Activated naive CD4-positive, alpha-beta T cell treated with anti-CD3 and anti-CD28 coated beads, Interleukin-2, amount 50 U/mL, for 16 hours (primary cell): ENCODE measurements around the gene CABP7.

Experiments
- DNase-seq: peaks from one replicate; pipeline ENCODE4 v3.0.0-alpha.2; 2020

The CABP7 gene

GRCh38 chr22:29719899-29720645, at the start of gene CABP7:
Gene CABP7 (plus strand): TSS chr22:29720003. CDS start chr22:29720425, 422 bp downstream.
- DNase-seq: no peak

- DNase-seq: no peak
These were observed 49.2 kb upstream of the CABP7 start for GRCh38 chr22:29670626-29671025.

- DNase-seq: no peak
These were observed 46.3 kb upstream of the CABP7 start for GRCh38 chr22:29673361-29674066.

- no peak for DNase-seq
These were observed 45.7 kb upstream of the CABP7 start for GRCh38 chr22:29674121-29674520.

GRCh38 chr22:29679316-29679715, 40.5 kb upstream of the CABP7 start:
- DNase-seq: no peak

- no peak for DNase-seq
These were observed 36.3 kb upstream of the CABP7 start for GRCh38 chr22:29683536-29683935.

GRCh38 chr22:29684244-29684643, 35.6 kb upstream of the CABP7 start:
- no peak for DNase-seq

GRCh38 chr22:29689206-29689879, 30.5 kb upstream of the CABP7 start:
- no peak for DNase-seq

GRCh38 chr22:29689880-29690213, 30.0 kb upstream of the CABP7 start:
- DNase-seq: peak; percentile 44

GRCh38 chr22:29690476-29690875, 29.3 kb upstream of the CABP7 start:
- no peak for DNase-seq

GRCh38 chr22:29691636-29692326, 28.0 kb upstream of the CABP7 start:
- DNase-seq: no peak

GRCh38 chr22:29692327-29692640, 27.5 kb upstream of the CABP7 start:
- DNase-seq: no peak

- DNase-seq: no peak
These were observed 26.6 kb upstream of the CABP7 start for GRCh38 chr22:29693161-29693560.

- no peak for DNase-seq
These were observed 26.1 kb upstream of the CABP7 start for GRCh38 chr22:29693671-29694070.

GRCh38 chr22:29695129-29695926, 24.5 kb upstream of the CABP7 start:
- no peak for DNase-seq

GRCh38 chr22:29697853-29698598, 21.8 kb upstream of the CABP7 start:
- DNase-seq: no peak

- no peak for DNase-seq
These were observed 19.4 kb upstream of the CABP7 start for GRCh38 chr22:29700206-29700899.

- DNase-seq: no peak
These were observed 19.0 kb upstream of the CABP7 start for GRCh38 chr22:29700900-29701154.

GRCh38 chr22:29701155-29701999, 18.4 kb upstream of the CABP7 start:
- no peak for DNase-seq
